ENCODE results near the gene ATP6V1E1.

DNA sequence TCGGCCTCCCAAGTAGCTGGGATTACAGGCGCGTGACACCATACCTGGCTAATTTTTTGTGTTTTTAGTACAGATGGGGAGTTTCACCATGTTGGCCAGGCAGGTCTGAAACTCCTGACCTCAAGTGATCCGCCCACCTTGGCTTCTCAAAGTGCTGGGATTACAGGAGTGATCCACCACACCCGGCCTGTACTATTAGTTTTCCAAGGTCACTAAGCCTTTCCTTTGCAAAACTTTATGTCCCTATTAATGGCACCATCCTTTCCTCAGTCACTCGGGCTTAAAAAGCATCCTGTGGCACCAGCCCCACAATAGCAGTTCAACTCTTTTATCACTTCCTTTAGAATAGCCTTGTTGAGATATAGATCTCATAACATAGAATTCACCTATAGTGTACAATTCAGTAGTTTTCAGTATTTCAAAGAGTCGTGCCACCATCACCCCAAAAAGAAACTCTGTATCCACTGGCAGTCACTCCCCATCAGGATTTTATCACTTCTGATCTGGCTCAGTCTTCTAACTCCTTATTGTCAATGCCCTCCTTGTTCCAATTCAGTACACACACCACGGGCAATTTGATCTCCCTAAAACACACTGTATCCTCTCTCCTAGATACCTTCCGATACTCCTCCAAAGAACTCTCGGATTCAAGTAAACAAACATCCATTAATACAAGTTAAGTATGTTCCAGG is 9.1 kb upstream of the ATP6V1E1 start:
- TF ChIP-seq, protein P1, sequence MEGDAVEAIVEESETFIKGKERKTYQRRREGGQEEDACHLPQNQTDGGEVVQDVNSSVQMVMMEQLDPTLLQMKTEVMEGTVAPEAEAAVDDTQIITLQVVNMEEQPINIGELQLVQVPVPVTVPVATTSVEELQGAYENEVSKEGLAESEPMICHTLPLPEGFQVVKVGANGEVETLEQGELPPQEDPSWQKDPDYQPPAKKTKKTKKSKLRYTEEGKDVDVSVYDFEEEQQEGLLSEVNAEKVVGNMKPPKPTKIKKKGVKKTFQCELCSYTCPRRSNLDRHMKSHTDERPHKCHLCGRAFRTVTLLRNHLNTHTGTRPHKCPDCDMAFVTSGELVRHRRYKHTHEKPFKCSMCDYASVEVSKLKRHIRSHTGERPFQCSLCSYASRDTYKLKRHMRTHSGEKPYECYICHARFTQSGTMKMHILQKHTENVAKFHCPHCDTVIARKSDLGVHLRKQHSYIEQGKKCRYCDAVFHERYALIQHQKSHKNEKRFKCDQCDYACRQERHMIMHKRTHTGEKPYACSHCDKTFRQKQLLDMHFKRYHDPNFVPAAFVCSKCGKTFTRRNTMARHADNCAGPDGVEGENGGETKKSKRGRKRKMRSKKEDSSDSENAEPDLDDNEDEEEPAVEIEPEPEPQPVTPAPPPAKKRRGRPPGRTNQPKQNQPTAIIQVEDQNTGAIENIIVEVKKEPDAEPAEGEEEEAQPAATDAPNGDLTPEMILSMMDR (IDR thresholded peaks at IDR 0.05; ENCODE audit: insufficient read depth, low read length, poor library complexity, severe bottlenecking): no peak
- no peak for TF ChIP-seq EZH2phosphoT487 (conservative IDR thresholded peaks at IDR 0.05; ENCODE audit: low read length)

All from SU-DHL-6 (cell line).